Measurements from ENCODE around the gene TTC7B. TPM values are rescaled to one million over a fixed set of nuclear protein-coding genes. Genes with fewer than 3 reads are reported as not detected.

The TTC7B gene
- total and polyA plus RNA-seq, 2 experiments from 2014 or later = 5.2 to 28.2 TPM

GRCh38 chr14:90759370-90760077, 56.7 kb downstream of the TTC7B start:
- no peaks in the 10 kb centered on the region for H4K20me1 ChIP-seq (ENCODE audit: insufficient read depth)
- no peak for TF ChIP-seq EZH2 (IDR thresholded peaks at IDR 0.05; ENCODE audit: insufficient read depth, poor library complexity, severe bottlenecking)
- no peak for TF ChIP-seq EZH2phosphoT487 (IDR thresholded peaks at IDR 0.05; ENCODE audit: insufficient read depth, low read depth)
- H3K36me3 ChIP-seq (ENCODE audit: low read depth) = no peaks in the 10 kb centered on the region
- peak overlapping the region; percentile 81 for H3K27ac ChIP-seq
- H3K4me3 ChIP-seq = peak overlapping the region; percentile 87
- no peaks in the 10 kb centered on the region for H3K79me2 ChIP-seq (ENCODE audit: insufficient read depth)
- in situ Hi-C loops (cut with MboI) = no loop called here
- peak overlapping the region; percentile 95 for H3K9ac ChIP-seq
- H3K4me1 ChIP-seq (ENCODE audit: insufficient read depth) = peaks cover 11% of the 10 kb centered on the region
- peaks cover 5% of the 10 kb centered on the region for H3K9me3 ChIP-seq (ENCODE audit: low read depth)
- no peaks in the 10 kb centered on the region for H3K27me3 ChIP-seq (replicated peaks; ENCODE audit: insufficient read depth)
- peaks cover 19% of the 10 kb centered on the region for H3F3A ChIP-seq (ENCODE audit: insufficient read depth)
- DNase-seq = no peak
- 61 to 65% methylated on average over 7 of the region's 7 CpGs for WGBS, 2 experiments (ENCODE audit: low coverage in 1 of 2, low lambda C conversion rate in 2 of 2, missing lambda C conversion rate in 2 of 2)
- H3K4me2 ChIP-seq (ENCODE audit: unreplicated experiment) = peak overlapping the region; percentile 98
- no peaks in the 10 kb centered on the region for H3K9me2 ChIP-seq (ENCODE audit: insufficient read depth)
- H2AFZ ChIP-seq = peak overlapping the region; percentile 98

- Histone ChIP-seq H2AFZ (peak overlapping the region; percentile 98), H4K20me1 (ENCODE audit: insufficient read depth) (no peaks in the 10 kb centered on the region), H3K9me2 (ENCODE audit: insufficient read depth) (no peaks in the 10 kb centered on the region), H3K9ac (peak overlapping the region; percentile 95), H3K4me2 (ENCODE audit: unreplicated experiment) (peak overlapping the region; percentile 98), H3K27me3 (replicated peaks; ENCODE audit: insufficient read depth) (no peaks in the 10 kb centered on the region), H3F3A (ENCODE audit: insufficient read depth) (peaks cover 19% of the 10 kb centered on the region), H3K4me3 (peak overlapping the region; percentile 87), H3K36me3 (ENCODE audit: low read depth) (no peaks in the 10 kb centered on the region), H3K79me2 (ENCODE audit: insufficient read depth) (no peaks in the 10 kb centered on the region), H3K4me1 (ENCODE audit: insufficient read depth) (peaks cover 11% of the 10 kb centered on the region), H3K27ac (peak overlapping the region; percentile 81), H3K9me3 (ENCODE audit: low read depth) (peaks cover 5% of the 10 kb centered on the region)
- in situ Hi-C loops (cut with MboI) = no loop called here
- DNase-seq = peak; percentile 77
- 5 to 6% methylated on average over 13 of the region's 13 CpGs for WGBS, 2 experiments (ENCODE audit: low coverage in 1 of 2, low lambda C conversion rate in 2 of 2, missing lambda C conversion rate in 2 of 2)
- TF ChIP-seq EZH2 (IDR thresholded peaks at IDR 0.05; ENCODE audit: insufficient read depth, poor library complexity, severe bottlenecking) = no peak
- TF ChIP-seq EZH2phosphoT487 (IDR thresholded peaks at IDR 0.05; ENCODE audit: insufficient read depth, low read depth) = no peak
These were observed 57.3 kb downstream of the TTC7B start for GRCh38 chr14:90758959-90759358.

DNA sequence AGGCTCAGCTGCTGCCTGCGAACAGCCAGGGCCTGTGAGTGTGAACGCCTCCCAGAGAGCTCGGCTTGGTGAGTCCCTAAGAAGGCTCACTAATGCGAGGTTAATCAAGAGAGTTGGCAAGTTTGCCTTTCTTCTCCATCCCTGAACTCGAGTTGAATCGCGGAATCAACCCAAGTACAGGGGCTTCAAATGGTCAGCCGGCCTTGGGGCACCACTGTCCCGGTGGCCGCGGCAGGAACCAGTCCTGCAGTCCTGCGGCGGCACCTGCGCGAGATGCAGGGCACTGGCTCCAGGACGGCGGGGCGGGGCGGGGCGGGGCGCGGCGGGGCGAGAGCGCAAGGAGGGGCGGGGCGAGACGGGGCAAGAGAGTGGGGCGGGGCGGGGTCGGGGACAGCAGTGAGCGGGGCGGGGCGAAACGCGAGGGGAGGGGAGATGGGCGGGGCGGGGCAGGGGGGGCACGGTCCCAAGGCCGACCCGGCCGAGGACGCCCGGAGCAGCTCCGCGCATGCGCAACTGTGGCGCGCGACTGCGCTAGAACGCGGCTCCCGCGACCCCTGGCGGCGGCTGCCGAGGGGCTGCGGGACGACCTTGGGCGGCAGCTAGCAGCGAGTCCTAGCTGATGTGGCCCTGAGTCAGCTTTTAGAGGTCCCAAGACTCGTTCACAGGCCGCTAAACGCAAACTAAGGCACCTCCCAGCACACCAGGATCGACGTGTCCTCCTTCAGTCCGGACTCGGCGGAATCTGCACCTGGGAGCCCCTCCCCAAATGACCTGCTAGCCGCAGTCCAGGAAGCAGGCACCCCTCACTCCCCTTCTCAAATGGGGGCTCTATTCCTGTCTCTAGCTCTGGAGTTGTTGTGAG, 58.0 kb downstream of the TTC7B start:
- peak overlapping the region; percentile 81 for H3K27ac ChIP-seq
- peaks cover 19% of the 10 kb centered on the region for H3F3A ChIP-seq (ENCODE audit: insufficient read depth)
- no peaks in the 10 kb centered on the region for H3K9me2 ChIP-seq (ENCODE audit: insufficient read depth)
- peaks cover 11% of the 10 kb centered on the region for H3K4me1 ChIP-seq (ENCODE audit: insufficient read depth)
- H3K79me2 ChIP-seq (ENCODE audit: insufficient read depth) = no peaks in the 10 kb centered on the region
- peak overlapping the region; percentile 98 for H3K4me2 ChIP-seq (ENCODE audit: unreplicated experiment)
- no peaks in the 10 kb centered on the region for H3K36me3 ChIP-seq (ENCODE audit: low read depth)
- DNase-seq = peak; percentile 96
- in situ Hi-C loops (cut with MboI) = no loop called here
- H3K9me3 ChIP-seq (ENCODE audit: low read depth) = peaks cover 2% of the 10 kb centered on the region
- H3K9ac ChIP-seq = peak overlapping the region; percentile 95
- no peaks in the 10 kb centered on the region for H4K20me1 ChIP-seq (ENCODE audit: insufficient read depth)
- H3K4me3 ChIP-seq = peak overlapping the region; percentile 87
- no peaks in the 10 kb centered on the region for H3K27me3 ChIP-seq (replicated peaks; ENCODE audit: insufficient read depth)
- no peak for TF ChIP-seq EZH2 (IDR thresholded peaks at IDR 0.05; ENCODE audit: insufficient read depth, poor library complexity, severe bottlenecking)
- 1 to 4% methylated on average over 37 to 66 of the region's 71 CpGs for WGBS, 2 experiments (ENCODE audit: low coverage in 1 of 2, low lambda C conversion rate in 2 of 2, missing lambda C conversion rate in 2 of 2)
- H2AFZ ChIP-seq = peak overlapping the region; percentile 98

GRCh38 chr14:90757452-90757851, 58.8 kb downstream of the TTC7B start:
- H3K9me3 ChIP-seq (ENCODE audit: low read depth) = no peaks in the 10 kb centered on the region
- H3K4me1 ChIP-seq (ENCODE audit: insufficient read depth) = peaks cover 11% of the 10 kb centered on the region
- DNase-seq = peak; percentile 13
- no peak overlapping the region for H2AFZ ChIP-seq
- no peaks in the 10 kb centered on the region for H3K9me2 ChIP-seq (ENCODE audit: insufficient read depth)
- 69 to 76% methylated on average over 3 of the region's 3 CpGs for WGBS, 2 experiments (ENCODE audit: low coverage in 1 of 2, low lambda C conversion rate in 2 of 2, missing lambda C conversion rate in 2 of 2)
- no peak overlapping the region for H3K27ac ChIP-seq
- no peak overlapping the region for H3K4me3 ChIP-seq
- in situ Hi-C loops (cut with MboI) = no loop called here
- no peaks in the 10 kb centered on the region for H3K36me3 ChIP-seq (ENCODE audit: low read depth)
- H3K27me3 ChIP-seq (replicated peaks; ENCODE audit: insufficient read depth) = no peaks in the 10 kb centered on the region
- TF ChIP-seq EZH2phosphoT487 (IDR thresholded peaks at IDR 0.05; ENCODE audit: insufficient read depth, low read depth) = no peak
- TF ChIP-seq EZH2 (IDR thresholded peaks at IDR 0.05; ENCODE audit: insufficient read depth, poor library complexity, severe bottlenecking) = no peak
- peaks cover 19% of the 10 kb centered on the region for H3F3A ChIP-seq (ENCODE audit: insufficient read depth)
- no peaks in the 10 kb centered on the region for H3K79me2 ChIP-seq (ENCODE audit: insufficient read depth)
- no peak overlapping the region for H3K9ac ChIP-seq
- peak overlapping the region; percentile 81 for H3K4me2 ChIP-seq (ENCODE audit: unreplicated experiment)
- H4K20me1 ChIP-seq (ENCODE audit: insufficient read depth) = no peaks in the 10 kb centered on the region
